ENCODE results near the gene CRACR2B. TPM values are rescaled to one million over a fixed set of nuclear protein-coding genes. Genes with fewer than 3 reads are reported as not detected.
A peak's percentile ranks its signal among the peaks of the same experiment; 100 is the strongest.

CRACR2B gene
- total RNA-seq, 1 donor from 2014 or later, result 0.53 TPM

- peak within 1 kb of the TSS; percentile 52 for H3K4me3 ChIP-seq (ENCODE audit: low read depth, low read length)
- peaks cover 25% of the 10 kb centered on the region for H3K36me3 ChIP-seq (ENCODE audit: control insufficient read depth, insufficient read depth, low read length)
- TF ChIP-seq CTCF (IDR thresholded peaks at IDR 0.05; ENCODE audit: insufficient read depth, low read length, severe bottlenecking), result no peak
- FAIRE-seq (no peak), DNase-seq (ENCODE audit: low read depth) (peak; percentile 64)
- H3K27me3 ChIP-seq (ENCODE audit: control insufficient read depth, insufficient read depth, low read length), result no peaks in the 10 kb centered on the region
Observed at GRCh38 chr11:842370-843002, 14.8 kb downstream of the CRACR2B start, which contains the start of the genes POLR2L and TSPAN4. Gene POLR2L, minus strand, starts transcription at chr11:842529. Its CDS starts 21 bp downstream, at chr11:842508. Gene TSPAN4, plus strand, starts transcription at chr11:842852. Its CDS starts 7,453 bp downstream, at chr11:850305.

GRCh38 chr11:843086-843734 lies 15.5 kb downstream of the CRACR2B start:
- H3K27me3 ChIP-seq (ENCODE audit: control insufficient read depth, insufficient read depth, low read length), result no peaks in the 10 kb centered on the region
- H3K36me3 ChIP-seq (ENCODE audit: control insufficient read depth, insufficient read depth, low read length), result peaks cover 19% of the 10 kb centered on the region
- TF ChIP-seq CTCF (IDR thresholded peaks at IDR 0.05; ENCODE audit: insufficient read depth, low read length, severe bottlenecking), result peak; percentile 2
- DNase-seq (ENCODE audit: low read depth) (no peak), FAIRE-seq (no peak)
- H3K4me3 ChIP-seq (ENCODE audit: low read depth, low read length), result peak overlapping the region; percentile 52

- DNase-seq (ENCODE audit: low read depth) (peak; percentile 63), FAIRE-seq (no peak)
- H3K27me3 ChIP-seq (ENCODE audit: control insufficient read depth, insufficient read depth, low read length), result no peaks in the 10 kb centered on the region
- peaks cover 16% of the 10 kb centered on the region for H3K36me3 ChIP-seq (ENCODE audit: control insufficient read depth, insufficient read depth, low read length)
- peak overlapping the region; percentile 52 for H3K4me3 ChIP-seq (ENCODE audit: low read depth, low read length)
- no peak for TF ChIP-seq CTCF (IDR thresholded peaks at IDR 0.05; ENCODE audit: insufficient read depth, low read length, severe bottlenecking)
Observed at GRCh38 chr11:843818-844692, 16.3 kb downstream of the CRACR2B start.

GRCh38 chr11:844693-845644 lies 17.2 kb downstream of the CRACR2B start:
- Histone ChIP-seq H3K27me3 (ENCODE audit: control insufficient read depth, insufficient read depth, low read length) (no peaks in the 10 kb centered on the region), H3K36me3 (ENCODE audit: control insufficient read depth, insufficient read depth, low read length) (peaks cover 11% of the 10 kb centered on the region), H3K4me3 (ENCODE audit: low read depth, low read length) (peak overlapping the region; percentile 4)
- peak; percentile 72 for FAIRE-seq
- no peak for TF ChIP-seq CTCF (IDR thresholded peaks at IDR 0.05; ENCODE audit: insufficient read depth, low read length, severe bottlenecking)
- no peak for DNase-seq (ENCODE audit: low read depth)

GRCh38 chr11:845872-846495 lies 18.3 kb downstream of the CRACR2B start:
- H3K4me3 ChIP-seq (ENCODE audit: low read depth, low read length), result no peak overlapping the region
- DNase-seq (ENCODE audit: low read depth) (no peak), FAIRE-seq (no peak)

More at GRCh38 chr11:845872-846495, 18.3 kb downstream of the CRACR2B start:
- H3K27me3 ChIP-seq (ENCODE audit: control insufficient read depth, insufficient read depth, low read length), result no peaks in the 10 kb centered on the region
- TF ChIP-seq CTCF (IDR thresholded peaks at IDR 0.05; ENCODE audit: insufficient read depth, low read length, severe bottlenecking), result no peak
- H3K36me3 ChIP-seq (ENCODE audit: control insufficient read depth, insufficient read depth, low read length), result peaks cover 3% of the 10 kb centered on the region
